ENCODE measurements around the gene C11orf54.
A peak's percentile ranks its signal among the peaks of the same experiment; 100 is the strongest.

Gene C11orf54

GRCh38 chr11:93741094-93741881 lies at the start of gene C11orf54, which contains the start of gene TAF1D:
C11orf54 (plus strand) TSS chr11:93741672; CDS start chr11:93747394, 5,722 bp downstream.
TAF1D (minus strand) TSS chr11:93741495; CDS start chr11:93739304, 2,191 bp downstream.
- peak; percentile 41 to 97 (median 92) for DNase-seq

GRCh38 chr11:93694109-93694508 lies 47.4 kb upstream of the C11orf54 start:
- DNase-seq: no peak

DNA sequence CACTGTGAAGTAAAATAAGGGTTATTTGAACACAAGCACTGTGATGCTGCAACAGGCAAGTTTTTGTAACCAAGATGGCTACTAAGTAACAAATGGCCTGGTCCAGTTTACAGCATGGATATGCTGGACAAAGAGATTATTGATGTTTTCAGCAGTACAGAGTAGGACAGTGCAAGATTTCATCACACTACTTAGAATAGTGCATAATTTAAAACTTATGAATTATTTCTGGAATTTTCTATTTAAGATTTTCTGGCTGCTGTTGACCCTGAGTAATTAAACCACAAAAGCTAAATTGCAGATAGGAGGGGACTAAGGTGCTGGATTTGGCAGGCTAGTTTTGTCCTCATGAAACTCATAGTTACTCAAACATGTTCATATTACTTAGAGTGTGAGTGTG lies 46.9 kb upstream of the C11orf54 start:
- no peak for DNase-seq

- no peak for DNase-seq
Observed at GRCh38 chr11:93697611-93698010, 43.9 kb upstream of the C11orf54 start.

DNA sequence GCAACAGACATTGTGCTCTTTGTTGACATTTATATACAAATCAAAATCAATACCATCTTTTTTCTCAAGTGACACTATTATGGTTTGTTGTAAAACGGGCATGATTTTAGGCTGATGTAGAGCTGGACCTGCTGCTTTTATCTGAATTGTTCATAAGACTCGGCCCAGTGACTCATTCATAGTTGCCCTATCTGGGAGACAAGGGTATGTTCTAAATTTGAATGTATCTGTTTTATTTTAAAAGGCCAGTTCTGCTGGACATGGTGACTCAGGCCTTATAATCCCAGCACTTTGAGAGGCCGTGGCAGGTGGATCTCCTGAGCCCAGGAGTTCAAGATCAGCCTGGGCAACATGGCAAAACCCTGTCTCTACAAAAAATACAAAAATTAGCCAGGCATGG lies 40.6 kb upstream of the C11orf54 start:
- no peak for DNase-seq

DNA sequence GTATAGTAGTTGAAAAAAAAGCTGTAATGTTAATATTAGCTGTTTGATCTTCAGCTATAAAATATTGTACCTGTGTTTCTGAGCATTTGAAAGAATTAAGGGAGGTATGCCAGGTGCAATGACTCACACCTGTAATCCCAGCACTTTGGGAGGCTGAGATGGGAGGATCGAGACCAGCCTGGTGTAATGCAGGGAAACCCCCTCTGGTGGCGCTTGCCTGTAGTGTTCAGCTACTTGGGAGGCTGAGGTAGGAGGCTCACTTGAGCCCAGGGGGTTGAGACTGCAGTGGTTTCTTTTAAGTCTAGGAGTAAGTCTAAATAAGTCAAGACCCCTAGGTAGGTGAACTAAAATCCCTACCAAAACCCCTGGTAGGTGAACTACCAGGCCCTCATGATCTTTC lies 37.2 kb upstream of the C11orf54 start:
- no peak for DNase-seq

DNA sequence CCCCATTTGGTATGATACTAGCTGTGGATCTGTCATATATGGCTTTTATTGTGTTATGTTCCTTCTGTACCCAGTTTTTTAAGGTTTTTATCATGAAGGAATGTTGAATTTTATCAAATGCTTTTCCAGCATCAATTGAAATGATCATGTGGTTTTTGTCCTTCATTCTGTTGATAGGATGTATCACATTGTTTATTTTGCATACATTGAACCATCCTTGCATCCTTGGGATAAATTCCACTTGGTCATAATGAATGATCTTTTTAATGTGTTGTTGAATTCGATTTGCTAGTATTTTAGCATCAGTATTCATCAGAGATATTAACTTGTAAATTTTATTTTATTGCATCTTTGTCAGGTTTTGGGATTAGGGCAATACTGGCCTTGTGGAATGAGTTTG lies 31.2 kb upstream of the C11orf54 start:
- DNase-seq: no peak

DNA sequence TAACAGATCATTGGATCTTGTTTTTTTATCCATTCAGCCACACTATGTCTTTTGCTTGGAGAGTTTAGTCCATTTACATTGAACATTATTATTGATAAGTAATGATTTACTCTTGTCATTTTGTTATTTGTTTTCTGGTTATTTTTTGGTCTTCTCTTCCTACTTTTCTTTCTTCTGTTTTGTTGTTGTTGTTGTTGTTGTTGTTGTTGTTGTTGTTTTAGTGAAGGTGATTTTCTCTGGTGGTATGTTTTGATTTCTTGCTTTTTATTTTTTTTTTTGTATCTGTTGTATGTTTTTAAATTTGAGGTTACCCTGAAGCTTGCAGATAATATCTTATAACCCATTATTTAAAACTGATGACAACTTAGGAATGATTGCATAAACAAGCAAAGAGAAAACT lies 28.8 kb upstream of the C11orf54 start:
- no peak for DNase-seq

GRCh38 chr11:93715797-93716396 lies 25.6 kb upstream of the C11orf54 start:
- DNase-seq: no peak

DNA sequence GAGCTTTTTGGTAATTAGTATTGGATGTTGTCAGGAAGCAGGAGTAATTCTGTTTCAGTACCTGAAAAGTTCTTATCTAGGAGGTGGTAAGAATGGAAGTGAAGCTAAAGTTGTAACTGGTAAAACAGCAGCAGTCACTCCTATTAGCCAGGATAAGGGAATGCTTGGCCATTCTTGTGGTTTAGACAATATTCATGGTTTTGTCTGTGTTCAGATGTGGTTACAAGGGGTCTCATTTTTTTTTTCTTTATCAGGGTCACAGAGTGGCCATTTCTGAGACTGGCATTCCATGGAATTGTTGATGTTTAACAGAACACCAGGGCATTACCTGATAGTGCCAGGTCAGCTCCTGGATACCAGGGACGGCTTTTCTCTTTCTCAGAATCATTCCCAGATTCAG lies 24.0 kb upstream of the C11orf54 start:
- DNase-seq: no peak

DNA sequence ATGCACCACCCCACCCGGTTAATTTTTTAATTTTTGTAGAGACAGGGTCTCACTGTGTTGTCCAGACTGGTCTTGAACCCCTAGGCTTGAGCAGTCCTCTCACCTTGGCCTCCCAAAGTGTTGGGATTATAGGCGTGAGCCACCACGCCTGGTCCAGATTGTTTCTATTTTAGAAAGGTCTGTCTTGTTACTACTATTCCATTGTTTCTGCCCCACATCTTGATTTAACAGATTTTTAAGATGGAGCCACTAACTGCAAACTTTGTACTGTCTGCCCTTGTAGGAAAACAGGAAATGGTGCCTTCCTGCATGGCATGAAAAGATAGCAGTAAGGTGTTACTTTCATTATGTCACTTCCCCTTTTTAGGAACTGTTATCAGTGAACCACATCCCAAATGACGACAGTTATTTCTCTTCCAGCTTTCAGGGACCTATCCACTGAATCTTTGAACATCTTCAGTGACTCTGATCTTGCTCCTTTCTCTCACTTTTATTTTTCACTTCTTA lies 23.4 kb upstream of the C11orf54 start:
- no peak for DNase-seq

DNA sequence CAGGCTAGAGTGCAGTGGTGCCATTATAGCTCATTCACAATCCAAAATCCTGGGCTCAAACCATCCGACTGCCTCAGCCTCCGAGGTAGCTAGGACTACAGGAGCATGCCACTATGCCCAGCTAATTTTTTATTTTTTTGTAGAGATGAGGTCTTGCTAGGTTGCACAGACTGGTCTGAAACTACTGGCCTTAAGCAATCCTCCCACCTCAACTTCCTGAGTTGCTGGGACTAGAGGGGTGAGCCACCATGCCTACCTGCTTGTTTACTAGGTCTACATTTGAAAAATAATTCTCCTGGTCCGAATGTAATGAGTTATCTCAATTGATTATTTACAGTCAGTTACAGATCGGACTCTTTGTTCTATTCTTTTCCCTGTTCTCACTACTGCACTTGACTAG lies 22.2 kb upstream of the C11orf54 start:
- no peak for DNase-seq

DNA sequence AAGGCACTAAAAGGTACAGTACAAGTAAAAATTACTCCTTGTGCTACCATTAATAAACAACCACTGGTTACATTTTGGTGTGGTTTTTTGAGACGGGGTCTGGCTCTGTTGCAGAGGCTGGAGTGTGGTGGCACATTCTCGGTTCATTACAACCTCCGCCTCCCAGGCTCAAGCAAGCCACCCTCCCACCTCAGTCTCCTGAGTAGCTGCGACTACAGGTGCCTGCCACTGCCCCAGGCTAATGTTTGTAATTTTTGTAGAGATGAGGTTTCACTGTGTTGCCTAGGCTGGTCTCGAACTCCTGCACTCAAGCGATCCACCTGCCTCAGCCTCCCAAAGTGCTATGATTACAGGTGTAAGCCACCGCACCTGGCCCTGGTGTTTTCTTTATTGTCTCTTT lies 20.9 kb upstream of the C11orf54 start:
- no peak for DNase-seq

GRCh38 chr11:93724089-93724488 lies 17.4 kb upstream of the C11orf54 start:
- no peak for DNase-seq

DNA sequence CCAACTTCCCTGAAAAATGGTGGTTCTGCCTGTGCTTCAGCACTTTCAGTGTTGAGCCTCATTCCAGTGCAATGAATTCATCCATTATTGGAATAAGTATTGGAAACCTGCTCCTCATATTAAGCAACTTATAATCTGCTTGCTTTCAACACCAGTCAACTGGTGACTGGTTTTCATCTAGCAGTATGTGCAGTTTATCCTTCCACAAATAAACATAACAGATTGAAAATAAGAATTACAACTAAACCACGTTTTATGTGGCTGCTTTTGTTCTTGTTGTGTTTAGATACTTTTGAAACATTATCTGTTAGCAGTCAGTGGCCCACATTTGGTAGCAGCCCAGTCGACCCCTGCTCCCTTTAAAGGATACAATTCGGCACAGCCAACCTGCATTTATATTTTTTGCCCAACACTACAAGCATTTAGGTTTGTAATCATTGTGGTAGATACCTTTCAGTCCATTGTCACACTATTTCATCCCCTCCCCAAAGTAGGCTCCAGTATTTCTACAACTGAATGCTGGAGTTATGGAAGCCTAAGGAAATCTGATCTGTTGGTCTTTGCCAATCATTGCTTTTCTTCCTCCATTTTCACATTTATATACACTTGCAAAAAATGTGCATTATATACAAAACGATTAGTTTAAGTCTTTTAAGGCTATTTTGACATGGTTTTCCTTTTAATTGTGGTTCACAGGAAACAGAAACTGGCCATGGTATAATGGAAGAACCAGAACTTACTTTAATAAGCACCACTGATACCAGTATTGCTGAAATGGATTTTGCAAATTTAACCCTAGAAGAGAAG lies 13.3 kb upstream of the C11orf54 start:
- no peak for DNase-seq

DNA sequence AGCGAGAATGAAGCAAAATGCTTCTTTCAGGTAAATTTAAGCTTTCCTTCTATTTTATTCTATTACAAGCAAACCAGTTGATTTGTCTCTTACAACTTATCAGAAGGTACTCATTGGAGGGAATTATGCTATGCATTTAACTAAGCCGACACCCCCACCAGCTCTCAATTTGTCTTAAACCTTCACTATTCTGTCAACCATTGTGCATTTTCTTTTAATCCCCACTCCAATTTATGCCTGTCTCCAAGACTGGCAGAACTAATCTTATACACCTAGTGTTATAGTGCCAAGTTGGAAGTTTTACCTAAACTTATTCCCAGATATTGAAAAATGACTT lies 12.7 kb upstream of the C11orf54 start:
- DNase-seq: no peak

- no peak for DNase-seq
Observed at GRCh38 chr11:93729129-93729616, 12.3 kb upstream of the C11orf54 start.

DNA sequence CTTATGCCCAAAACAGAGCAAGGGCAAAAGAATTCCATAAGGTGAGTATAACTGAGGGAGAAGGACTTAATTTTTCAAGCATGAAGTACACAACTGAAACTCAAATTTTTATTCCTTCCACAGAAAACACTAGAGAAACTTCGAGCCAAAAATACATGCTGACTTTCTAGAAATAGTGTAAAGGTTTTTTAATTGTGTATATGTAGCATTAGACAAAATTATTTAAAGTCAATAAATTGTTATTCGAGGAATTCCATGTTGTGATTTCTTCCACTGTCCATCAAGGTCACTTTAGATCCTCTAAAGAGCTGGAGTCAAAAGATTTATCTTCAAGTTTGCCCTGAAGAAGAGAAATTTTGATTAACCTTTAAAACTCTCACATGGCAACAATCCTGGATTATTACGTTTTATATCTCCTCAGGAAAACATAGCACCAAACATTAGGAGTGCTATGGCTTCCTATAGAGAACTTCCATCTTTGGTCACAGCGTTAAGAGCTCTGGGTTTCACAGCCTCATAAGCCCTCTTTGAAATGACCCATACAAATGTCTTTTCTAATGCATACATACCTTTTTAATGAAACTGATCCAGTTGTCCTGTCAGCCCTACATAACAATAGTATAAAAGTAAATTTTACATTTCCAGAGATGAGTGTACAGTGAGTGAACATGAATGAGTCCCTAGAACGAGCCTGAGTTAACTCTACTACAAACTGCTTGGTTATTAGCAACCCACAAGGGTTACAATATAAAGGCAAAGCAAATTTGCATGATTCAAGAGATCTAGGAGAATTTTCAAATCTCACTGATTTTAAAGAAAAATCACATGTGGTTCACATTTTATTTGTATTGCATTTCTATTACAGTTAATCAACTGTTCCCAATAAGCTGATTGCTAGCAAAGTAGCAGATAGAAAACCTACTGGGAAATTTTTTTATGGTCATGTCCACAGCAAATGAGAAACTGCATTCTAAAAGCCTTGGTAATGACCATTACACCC lies 11.1 kb upstream of the C11orf54 start:
- no peak for DNase-seq

DNA sequence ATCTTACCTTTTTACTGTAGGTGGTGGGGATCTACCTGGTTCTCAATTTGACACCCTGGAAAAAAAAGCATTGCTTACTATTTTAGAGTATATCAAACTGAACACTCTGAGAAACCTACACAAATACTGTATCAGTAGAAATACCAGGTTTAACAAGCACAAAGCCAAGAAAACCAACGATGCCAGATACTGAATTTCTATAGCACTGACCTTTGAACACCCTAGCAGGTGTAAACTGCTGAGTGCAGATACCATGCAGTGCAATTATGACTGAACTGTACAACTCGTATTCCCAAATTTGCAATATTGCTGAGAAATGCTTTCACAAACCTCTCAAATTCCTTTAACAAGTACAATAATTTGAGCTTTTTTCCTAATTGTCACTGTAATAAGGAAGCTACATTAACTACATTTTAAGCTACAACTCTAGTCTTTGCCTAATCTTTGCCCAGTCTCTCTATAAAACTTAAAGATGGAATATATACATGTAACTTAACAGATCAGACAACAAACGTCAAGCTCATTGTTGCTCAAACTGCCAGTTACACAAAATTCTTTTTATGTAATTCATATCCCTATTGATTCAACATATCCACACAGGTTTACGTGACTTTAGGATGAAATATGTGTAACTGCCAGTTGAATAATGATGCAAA lies 9.1 kb upstream of the C11orf54 start:
- no peak for DNase-seq

- DNase-seq: no peak
Observed at GRCh38 chr11:93733474-93733873, 8.0 kb upstream of the C11orf54 start.
